Body of pancreas (tissue), 4 donors: Measurements from ENCODE around the gene QRFP. TPM values are rescaled to one million over a fixed set of nuclear protein-coding genes. Genes with fewer than 3 reads are reported as not detected.

Experiments used
- ATAC-seq: fragments of 150-250 bp; one replicate; pipeline ENCODE4 v1.9.1; 2016
- DNase-seq, 4 donors: peaks; one replicate each; pipeline ENCODE4 v3.0.0-alpha.2; 2019
- H3K27ac ChIP-seq, 4 donors: fragments of 200-600 bp; sonication (generic); 1 replicate in 3 of 4; 2 replicates in 1 of 4; pipeline versions ENCODE4 v1.5.1 to v1.6.1; 2016 to 2019; ENCODE audit warnings: mild to moderate bottlenecking in 1 of 4, mixed read lengths in 1 of 4, moderate library complexity in 1 of 4
- H3K27me3 ChIP-seq, 2 donors: fragments of 200-600 bp; sonication (generic); one replicate each; pipeline ENCODE4 v1.6.0; 2016; ENCODE audit warnings: mild to moderate bottlenecking in 1 of 2
- H3K36me3 ChIP-seq, 2 donors: fragments of 200-600 bp; sonication (generic); replicated peaks in 1 of 2; 2 replicates each; pipeline ENCODE4 v1.5.1; 2016; ENCODE audit warnings: low read depth in 2 of 2; ENCODE audit not compliant: insufficient read depth in 1 of 2
- H3K4me1 ChIP-seq: fragments of 200-600 bp; sonication (generic); one replicate; pipeline ENCODE4 v1.6.0; 2016
- H3K4me3 ChIP-seq, 2 donors: fragments of 200-600 bp; sonication (generic); 1 replicate in 1 of 2; 2 replicates in 1 of 2; pipeline ENCODE4 v1.5.1; 2016 to 2019
- H3K9me3 ChIP-seq, 3 donors: fragments of 200-600 bp; sonication (generic); 1 replicate in 2 of 3; 2 replicates in 1 of 3; pipeline ENCODE4 v1.5.1; 2016
- POLR2A ChIP-seq, 3 donors: fragments of 450-650 bp; IDR thresholded peaks; one replicate each; pipeline ENCODE4 v1.6.1; 2016; ENCODE audit warnings: antibody characterized with exemption in 3 of 3, mild to moderate bottlenecking in 2 of 3
- WGBS, 2 donors: methylation state at CpG; one replicate each; pipeline ENCODE4 v1.1.5; 2017; 5-methylcytosine and 5-hydroxymethylcytosine counted together
- intact Hi-C: fragments of 100-400 bp; cut with DNase I; formaldehyde crosslinking; loops from one replicate; pipeline ENCODE4 v1.15.1; 2023
- total RNA-seq, 2 donors: library from RNA; depleted of rRNA; stranded (reverse); fragments of >200 nt; gene quantifications; one replicate each; pipeline ENCODE4 v1.1.0, GENCODE V29; 2016
- TF ChIP-seq, protein P1 (sequence below), 7 experiments: fragments of 450-650 bp in 4 of 7; fragments of 200-600 bp in 3 of 7; sonication (generic) in 3 of 7; IDR thresholded peaks; one replicate each; pipeline ENCODE4 v1.5.1; 2016 to 2019; ENCODE audit warnings: antibody characterized with exemption in 7 of 7

Gene QRFP
- total RNA-seq, 2 donors from 2014 or later: not detected

GRCh38 chr9:130908878-130909355 is 12.3 kb upstream of the QRFP start:
- H3K9me3 ChIP-seq: no peaks in the 10 kb centered on the region
- no peaks in the 10 kb centered on the region for H3K36me3 ChIP-seq
- intact Hi-C loops: no loop called here
- DNase-seq (no peak), ATAC-seq (no peak)
- no peak for TF ChIP-seq POLR2A (IDR thresholded peaks at IDR 0.05)
- TF ChIP-seq, protein P1, sequence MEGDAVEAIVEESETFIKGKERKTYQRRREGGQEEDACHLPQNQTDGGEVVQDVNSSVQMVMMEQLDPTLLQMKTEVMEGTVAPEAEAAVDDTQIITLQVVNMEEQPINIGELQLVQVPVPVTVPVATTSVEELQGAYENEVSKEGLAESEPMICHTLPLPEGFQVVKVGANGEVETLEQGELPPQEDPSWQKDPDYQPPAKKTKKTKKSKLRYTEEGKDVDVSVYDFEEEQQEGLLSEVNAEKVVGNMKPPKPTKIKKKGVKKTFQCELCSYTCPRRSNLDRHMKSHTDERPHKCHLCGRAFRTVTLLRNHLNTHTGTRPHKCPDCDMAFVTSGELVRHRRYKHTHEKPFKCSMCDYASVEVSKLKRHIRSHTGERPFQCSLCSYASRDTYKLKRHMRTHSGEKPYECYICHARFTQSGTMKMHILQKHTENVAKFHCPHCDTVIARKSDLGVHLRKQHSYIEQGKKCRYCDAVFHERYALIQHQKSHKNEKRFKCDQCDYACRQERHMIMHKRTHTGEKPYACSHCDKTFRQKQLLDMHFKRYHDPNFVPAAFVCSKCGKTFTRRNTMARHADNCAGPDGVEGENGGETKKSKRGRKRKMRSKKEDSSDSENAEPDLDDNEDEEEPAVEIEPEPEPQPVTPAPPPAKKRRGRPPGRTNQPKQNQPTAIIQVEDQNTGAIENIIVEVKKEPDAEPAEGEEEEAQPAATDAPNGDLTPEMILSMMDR (IDR thresholded peaks at IDR 0.05): no peak
- no peaks in the 10 kb centered on the region for H3K27me3 ChIP-seq
- no peaks in the 10 kb centered on the region for H3K4me1 ChIP-seq
- WGBS, 2 donors: 57 to 75% methylated on average over 12 to 19 of the region's 19 CpGs
- no peak overlapping the region for H3K27ac ChIP-seq
- no peak overlapping the region for H3K4me3 ChIP-seq

DNA sequence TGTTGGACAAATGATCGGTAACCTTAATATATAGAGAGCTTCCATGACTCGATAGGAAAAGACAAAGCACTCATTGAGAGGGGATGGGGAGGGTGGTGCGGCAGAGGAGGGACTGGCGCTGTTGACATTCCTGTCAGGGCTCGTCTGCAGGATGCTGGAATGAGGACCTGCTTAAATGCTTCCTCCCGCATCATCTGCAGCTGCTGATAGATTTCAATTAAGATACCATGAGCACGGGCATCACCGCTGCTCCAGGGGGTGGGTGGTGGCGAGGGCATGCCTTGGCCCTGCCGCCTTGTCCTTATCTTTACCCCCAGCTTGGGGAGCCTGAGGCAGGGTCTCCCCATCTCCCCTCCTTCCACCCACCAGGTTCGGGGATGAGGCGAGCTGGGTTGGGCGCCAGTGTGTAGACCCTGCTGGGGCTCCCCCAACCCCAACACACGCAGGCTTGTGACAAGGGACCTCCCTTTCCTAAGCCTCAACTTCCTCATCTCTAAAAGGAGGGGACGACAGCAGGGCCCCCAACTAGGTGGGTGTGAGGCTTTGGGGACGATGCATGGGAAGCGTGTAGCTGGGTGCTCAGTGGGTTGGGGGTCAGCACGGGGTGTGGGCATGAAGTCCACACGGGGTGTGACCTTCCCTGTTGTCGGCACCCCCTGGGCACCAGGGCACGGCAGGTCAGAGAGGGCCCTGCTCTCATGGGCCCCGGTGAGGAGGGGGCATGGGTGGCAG is 11.7 kb upstream of the QRFP start:
- DNase-seq (no peak), ATAC-seq (no peak)
- 55 to 66% methylated on average over 20 to 21 of the region's 22 CpGs for WGBS, 2 donors
- Histone ChIP-seq H3K27ac (no peak overlapping the region), H3K36me3 (no peaks in the 10 kb centered on the region), H3K4me3 (no peak overlapping the region), H3K4me1 (no peaks in the 10 kb centered on the region), H3K9me3 (no peaks in the 10 kb centered on the region), H3K27me3 (no peaks in the 10 kb centered on the region)
- intact Hi-C loops: no loop called here
- no peak for TF ChIP-seq POLR2A (IDR thresholded peaks at IDR 0.05)
- TF ChIP-seq, protein P1 (IDR thresholded peaks at IDR 0.05): no peak

DNA sequence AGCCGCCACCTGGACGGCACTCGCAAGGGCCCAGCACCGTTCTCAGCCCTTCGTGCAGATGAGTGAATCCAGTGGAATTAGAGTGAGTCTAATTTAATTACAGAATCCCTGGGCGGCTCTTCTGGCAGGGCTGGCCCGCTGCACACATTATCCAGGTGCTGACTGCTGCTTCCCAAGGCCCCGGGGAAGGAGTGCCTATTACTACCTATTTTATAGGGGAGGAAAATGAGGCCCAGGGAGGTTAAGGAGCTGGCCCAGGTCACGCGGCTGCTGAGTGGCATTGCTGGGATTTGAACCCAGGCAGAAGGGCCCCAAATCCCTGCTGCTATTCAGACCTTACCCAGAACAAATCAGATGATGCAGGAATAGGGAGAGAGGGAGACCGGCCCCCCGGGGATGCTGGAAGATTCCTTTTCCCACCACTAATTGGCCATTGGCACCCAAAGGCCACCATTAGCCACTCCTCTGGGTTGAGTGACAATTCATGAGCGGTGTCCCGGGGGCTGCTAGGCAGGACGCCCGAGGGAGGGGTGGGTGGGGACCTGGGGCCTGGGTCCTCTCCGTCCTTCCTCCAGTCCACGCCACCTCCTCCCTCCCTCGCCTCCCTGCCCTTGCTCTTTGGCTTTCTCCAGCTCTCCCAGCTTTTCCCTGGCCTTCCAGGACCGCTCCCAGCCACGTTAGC is 10.3 kb upstream of the QRFP start:
- H3K9me3 ChIP-seq: no peaks in the 10 kb centered on the region
- H3K27me3 ChIP-seq: no peaks in the 10 kb centered on the region
- DNase-seq (no peak), ATAC-seq (no peak)
- TF ChIP-seq, protein P1 (IDR thresholded peaks at IDR 0.05): no peak
- no peak for TF ChIP-seq POLR2A (IDR thresholded peaks at IDR 0.05)
- H3K4me1 ChIP-seq: no peaks in the 10 kb centered on the region
- H3K27ac ChIP-seq: no peak overlapping the region
- H3K36me3 ChIP-seq: no peaks in the 10 kb centered on the region
- 74 to 79% methylated on average over 10 to 21 of the region's 21 CpGs for WGBS, 2 donors
- intact Hi-C loops: no loop called here
- H3K4me3 ChIP-seq: no peak overlapping the region

- DNase-seq (no peak), ATAC-seq (no peak)
- 66 to 75% methylated on average over 14 to 24 of the region's 24 CpGs for WGBS, 2 donors
- intact Hi-C loops: no loop called here
- no peaks in the 10 kb centered on the region for H3K27me3 ChIP-seq
- no peak overlapping the region for H3K27ac ChIP-seq
- no peaks in the 10 kb centered on the region for H3K9me3 ChIP-seq
- TF ChIP-seq, protein P1 (IDR thresholded peaks at IDR 0.05): no peak
- no peak for TF ChIP-seq POLR2A (IDR thresholded peaks at IDR 0.05)
- H3K36me3 ChIP-seq: no peaks in the 10 kb centered on the region
- no peak overlapping the region for H3K4me3 ChIP-seq
- H3K4me1 ChIP-seq: no peaks in the 10 kb centered on the region
Measured at GRCh38 chr9:130905902-130906734, 9.5 kb upstream of the QRFP start.
